Adrenal gland (tissue), 5 donors: ENCODE data around the gene TNC.

Experiments
- POLR2A ChIP-seq, 2 donors: fragments of 450-650 bp; IDR thresholded peaks; one replicate each; pipeline ENCODE4 v1.6.1; 2017; ENCODE audit warnings: antibody characterized with exemption in 2 of 2, mild to moderate bottlenecking in 2 of 2, moderate library complexity in 1 of 2
- TF ChIP-seq, protein P1 (sequence below), 6 experiments: fragments of 450-650 bp in 4 of 6; fragments of 200-600 bp in 2 of 6; sonication (generic) in 1 of 6; IDR thresholded peaks; 1 replicate in 5 of 6; 2 replicates in 1 of 6; pipeline versions ENCODE4 v1.5.1 to v1.8.0; 2016 to 2021; ENCODE audit warnings: antibody characterized with exemption in 6 of 6, mild to moderate bottlenecking in 2 of 6, moderate library complexity in 1 of 6
- donor health status: DM: no; HTN: no; CAD: no.

DNA sequence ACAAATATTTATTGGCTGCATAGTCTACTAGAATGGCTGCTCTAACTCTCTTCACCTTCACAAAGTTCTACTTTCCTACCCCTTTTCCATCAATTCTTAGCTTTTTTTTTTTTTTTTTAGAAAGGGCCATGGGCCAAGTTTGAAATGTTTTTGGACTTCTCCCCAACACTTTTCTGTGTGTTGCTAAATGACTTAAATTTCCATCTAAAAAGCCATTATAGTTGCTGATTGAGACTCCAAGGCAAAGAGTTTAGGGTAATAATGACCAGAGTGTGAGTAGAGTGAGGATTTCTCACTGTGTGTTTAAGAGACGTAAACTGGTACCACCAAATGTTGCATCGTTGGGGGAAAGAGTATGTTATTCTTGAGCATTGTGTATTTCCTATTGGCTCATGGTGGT is 24.4 kb downstream of the TNC start:
- TF ChIP-seq, protein P1, sequence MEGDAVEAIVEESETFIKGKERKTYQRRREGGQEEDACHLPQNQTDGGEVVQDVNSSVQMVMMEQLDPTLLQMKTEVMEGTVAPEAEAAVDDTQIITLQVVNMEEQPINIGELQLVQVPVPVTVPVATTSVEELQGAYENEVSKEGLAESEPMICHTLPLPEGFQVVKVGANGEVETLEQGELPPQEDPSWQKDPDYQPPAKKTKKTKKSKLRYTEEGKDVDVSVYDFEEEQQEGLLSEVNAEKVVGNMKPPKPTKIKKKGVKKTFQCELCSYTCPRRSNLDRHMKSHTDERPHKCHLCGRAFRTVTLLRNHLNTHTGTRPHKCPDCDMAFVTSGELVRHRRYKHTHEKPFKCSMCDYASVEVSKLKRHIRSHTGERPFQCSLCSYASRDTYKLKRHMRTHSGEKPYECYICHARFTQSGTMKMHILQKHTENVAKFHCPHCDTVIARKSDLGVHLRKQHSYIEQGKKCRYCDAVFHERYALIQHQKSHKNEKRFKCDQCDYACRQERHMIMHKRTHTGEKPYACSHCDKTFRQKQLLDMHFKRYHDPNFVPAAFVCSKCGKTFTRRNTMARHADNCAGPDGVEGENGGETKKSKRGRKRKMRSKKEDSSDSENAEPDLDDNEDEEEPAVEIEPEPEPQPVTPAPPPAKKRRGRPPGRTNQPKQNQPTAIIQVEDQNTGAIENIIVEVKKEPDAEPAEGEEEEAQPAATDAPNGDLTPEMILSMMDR (IDR thresholded peaks at IDR 0.05), result no peak
- no peak for TF ChIP-seq POLR2A (IDR thresholded peaks at IDR 0.05)
